Measurements from ENCODE around the gene TATDN3.
"Not testable (repeated sequence)": the region's sequence is repeated elsewhere in the genome, so short reads cannot be mapped to it uniquely, and the experiment has no call there.

TATDN3 gene

GRCh38 chr1:212791676-212792395 is at the start of gene TATDN3, which contains the start of gene NSL1:
TSS of gene TATDN3 (plus strand) at chr1:212791894. CDS start at chr1:212791922, 28 bp downstream.
TSS of gene NSL1 (minus strand) at chr1:212791777. CDS start at chr1:212791763, 14 bp downstream.
- peak; percentile 80 for DNase-seq

GRCh38 chr1:212743901-212744475 is 47.7 kb upstream of the TATDN3 start:
- no peak for DNase-seq

DNA sequence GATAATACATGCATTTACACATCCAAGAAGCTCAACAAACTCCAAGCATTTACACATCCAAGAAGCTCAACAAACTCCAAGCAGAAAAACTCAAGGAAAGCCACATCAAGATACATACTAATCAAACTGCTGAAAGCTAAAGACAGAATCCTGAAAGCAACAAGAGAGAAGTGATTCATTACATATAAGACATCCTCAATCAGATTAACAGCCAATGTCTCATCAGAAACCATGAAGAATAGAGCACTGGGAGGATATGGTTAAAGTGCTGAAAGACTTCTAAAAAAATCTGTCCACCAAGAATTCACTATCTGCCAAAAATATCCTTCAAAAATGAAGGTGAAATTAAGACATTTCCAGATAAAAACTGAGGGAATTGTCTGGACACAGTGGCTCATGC is 46.4 kb upstream of the TATDN3 start:
- DNase-seq: no peak

GRCh38 chr1:212746546-212746945 is 45.1 kb upstream of the TATDN3 start:
- DNase-seq: no peak

DNA sequence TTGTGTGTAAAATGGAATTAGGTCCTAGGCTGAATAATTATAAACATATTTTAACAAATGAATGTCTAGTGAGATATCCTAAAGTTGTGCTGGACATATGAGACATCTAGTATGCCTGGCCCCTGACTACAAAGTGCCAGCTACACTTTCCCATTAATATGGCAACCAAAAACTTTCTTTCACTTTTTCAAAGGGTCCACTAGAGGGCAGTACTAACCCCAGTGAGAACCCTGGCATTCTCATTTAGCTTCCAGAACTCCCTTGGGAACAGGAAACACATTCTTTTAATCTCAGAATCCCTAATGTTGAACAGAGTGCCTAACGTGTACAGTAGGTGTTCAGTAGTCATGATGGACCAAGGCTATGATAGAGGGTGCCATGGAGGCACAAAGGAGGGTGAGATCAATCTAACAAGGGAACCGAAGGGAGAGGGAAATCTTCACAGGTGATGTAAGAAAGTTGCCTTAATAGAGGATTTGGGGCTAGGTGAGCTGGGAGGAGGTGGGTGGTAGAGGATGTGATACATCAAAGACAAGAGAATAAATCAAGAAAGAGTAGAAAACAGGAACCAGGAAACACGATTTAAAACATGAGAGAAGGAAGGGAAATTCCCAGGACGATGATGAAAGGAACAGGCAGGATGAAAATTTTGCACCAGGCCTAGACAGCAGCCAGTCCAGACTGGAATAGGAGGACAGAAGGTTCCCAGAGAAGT is 41.7 kb upstream of the TATDN3 start:
- peak; percentile 70 for DNase-seq

GRCh38 chr1:212752252-212752933 is 39.3 kb upstream of the TATDN3 start:
- DNase-seq: peak; percentile 34

DNA sequence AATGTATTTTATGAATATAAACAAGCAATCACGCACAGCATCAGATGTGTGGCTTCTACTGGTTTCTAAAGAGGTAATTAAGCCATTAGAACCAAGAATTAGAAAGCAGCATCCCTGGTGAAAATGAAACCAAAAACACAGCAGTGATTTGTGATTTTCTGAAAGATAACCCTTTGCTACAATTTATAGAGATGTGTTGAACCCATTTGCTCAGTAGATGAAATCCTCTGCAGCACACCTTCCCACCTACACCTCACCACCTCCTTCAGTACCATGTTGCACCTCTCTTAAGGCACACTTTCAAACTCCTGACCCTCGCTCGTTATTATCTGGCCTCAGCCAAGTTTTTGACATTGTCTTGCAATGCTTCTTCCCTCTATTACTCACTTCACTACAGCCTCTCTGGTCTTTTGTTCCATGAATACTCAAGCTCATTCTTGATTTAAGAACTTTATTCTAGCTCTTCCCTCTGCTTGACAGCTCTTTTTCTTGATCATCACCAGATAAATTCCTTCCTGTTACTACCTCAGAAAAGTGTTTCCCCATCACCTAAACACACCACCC is 38.7 kb upstream of the TATDN3 start:
- no peak for DNase-seq

DNA sequence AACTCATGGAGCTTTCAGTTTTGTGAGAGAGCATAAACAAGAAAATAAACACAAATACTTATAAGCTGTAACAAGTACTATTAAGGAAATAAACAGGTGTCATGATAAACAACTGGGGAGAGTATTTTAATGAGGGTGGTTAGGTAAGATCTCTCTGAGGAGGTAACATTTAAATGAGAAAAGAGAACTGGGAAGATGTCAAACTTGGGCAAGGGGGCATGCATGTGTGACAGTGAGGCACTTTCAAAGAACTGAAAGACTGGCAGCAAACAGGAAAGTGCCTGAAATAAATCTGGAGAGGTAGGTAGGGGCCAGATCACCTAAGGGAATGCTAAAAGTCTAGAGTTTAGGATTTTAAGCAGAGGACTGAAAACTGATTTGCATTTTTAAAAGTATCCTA is 37.9 kb upstream of the TATDN3 start:
- no peak for DNase-seq

DNA sequence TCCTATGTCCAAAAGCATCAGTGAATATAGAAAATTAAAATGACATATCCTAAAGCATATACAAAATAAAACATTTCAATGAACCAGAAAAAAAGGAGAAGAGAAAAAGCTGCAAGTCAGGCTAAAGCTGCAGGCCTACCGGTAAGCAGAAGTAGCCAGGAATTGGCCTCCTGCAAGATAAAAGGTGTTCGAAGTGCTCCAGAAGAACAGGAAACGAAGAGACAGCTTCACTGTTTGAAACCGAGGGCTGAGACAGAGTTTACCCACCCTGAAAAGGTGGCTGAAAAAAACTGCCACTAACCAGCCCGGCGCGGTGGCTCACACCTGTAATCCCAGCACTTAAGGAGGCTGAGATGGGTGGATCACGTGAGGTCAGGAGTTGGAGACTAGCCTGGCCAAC is 37.5 kb upstream of the TATDN3 start:
- DNase-seq: no peak

GRCh38 chr1:212754680-212755079 is 37.0 kb upstream of the TATDN3 start:
- DNase-seq: no peak

DNA sequence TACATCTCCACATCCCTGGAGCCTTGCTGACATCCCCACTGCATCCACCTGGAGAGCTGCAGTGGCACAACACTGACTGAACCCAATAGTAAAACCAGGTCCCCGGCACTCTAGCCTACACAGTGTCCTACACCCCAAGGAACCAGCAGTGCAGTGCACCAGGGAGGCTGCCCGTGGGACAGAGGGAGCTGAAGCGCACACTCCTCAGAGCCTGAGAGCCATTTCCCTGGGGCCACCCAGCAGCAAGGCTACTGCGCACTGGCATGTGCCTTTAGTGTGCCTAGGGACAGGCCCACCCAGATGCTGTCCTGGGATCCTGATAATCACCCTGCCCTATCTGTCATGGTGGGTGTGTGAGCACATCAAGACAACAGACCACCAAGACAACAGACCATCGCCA is 32.0 kb upstream of the TATDN3 start:
- no peak for DNase-seq

- DNase-seq: peak; percentile 33
Measured at GRCh38 chr1:212760126-212760823, 31.4 kb upstream of the TATDN3 start.

DNA sequence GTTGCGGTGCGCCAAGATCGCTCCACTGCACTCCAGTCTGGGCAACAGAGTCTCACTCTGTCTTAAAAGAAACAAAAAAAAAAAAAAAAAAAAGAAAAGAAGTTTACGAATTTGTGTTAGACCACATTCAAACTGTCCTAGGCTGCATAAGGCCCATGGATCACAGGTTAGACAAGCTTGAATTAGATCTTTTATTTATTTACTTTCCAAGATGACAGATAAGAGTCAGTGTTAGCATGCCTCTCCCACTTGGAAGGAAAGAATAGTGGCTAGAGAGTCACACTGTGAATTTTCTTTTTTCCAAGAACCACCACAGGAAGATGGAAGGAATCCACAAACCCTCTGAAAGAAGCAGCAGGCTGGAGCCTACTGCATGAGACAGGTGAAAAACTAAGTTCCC is 29.5 kb upstream of the TATDN3 start:
- no peak for DNase-seq

GRCh38 chr1:212762839-212763238 is 28.9 kb upstream of the TATDN3 start:
- DNase-seq: no peak

DNA sequence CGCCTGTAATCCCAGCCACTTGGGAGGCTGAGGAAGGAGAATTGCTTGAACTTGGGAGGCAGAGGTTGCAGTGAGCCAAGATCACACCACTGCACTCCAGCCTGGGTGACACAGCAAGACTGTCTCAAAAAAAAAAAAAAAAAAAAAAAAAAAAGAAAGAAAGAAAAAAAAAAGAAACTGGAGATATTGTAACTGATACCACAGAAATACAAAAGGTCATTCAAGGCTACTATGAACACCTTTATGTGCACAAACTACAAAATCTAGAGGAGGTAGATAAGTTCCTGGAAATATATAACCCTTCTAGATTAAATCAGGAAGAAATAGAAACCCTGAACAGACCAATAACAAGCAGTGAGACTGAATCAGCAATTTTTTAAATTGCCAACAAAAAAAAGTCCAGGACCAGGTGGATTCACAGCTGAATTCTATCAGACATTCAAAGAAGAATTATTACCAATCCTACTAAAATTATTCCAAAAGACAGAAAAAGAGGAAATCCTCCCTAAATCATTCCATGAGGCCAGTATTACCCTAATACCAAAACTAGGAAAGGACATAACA is 26.9 kb upstream of the TATDN3 start:
- DNase-seq: not testable (repeated sequence)

- not testable (repeated sequence) for DNase-seq
Measured at GRCh38 chr1:212766825-212767224, 24.9 kb upstream of the TATDN3 start.

DNA sequence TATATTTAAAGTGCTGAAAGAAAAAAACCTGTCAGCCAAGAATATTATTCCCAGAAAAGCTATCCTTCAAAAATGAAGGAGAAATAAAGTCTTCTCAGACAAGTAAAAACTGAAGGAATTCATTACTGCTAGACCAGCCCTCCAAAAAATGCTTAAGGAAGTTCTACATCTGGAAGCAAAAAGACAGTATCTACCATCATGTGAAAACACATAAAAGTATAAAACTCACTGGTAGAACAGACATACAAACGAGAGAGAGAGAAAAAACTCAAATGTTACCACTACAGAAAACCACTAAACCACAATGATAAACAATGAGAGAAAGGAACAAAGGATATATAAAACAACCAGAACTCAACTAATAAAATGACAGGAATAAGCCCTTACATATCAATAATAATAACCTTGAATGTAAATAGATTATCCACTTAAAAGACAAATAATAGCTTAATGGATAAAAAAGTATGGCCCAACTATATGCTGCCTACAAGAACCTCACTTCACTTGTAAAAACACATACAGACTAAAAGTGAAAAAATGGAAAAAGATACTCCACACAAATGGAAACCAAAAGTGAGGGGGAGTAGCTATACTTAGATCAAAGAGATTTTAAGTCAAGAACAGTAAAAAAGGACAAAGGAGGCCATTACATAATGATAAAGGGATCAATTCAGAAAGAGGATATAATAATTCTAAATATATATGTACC is 22.1 kb upstream of the TATDN3 start:
- no peak for DNase-seq

DNA sequence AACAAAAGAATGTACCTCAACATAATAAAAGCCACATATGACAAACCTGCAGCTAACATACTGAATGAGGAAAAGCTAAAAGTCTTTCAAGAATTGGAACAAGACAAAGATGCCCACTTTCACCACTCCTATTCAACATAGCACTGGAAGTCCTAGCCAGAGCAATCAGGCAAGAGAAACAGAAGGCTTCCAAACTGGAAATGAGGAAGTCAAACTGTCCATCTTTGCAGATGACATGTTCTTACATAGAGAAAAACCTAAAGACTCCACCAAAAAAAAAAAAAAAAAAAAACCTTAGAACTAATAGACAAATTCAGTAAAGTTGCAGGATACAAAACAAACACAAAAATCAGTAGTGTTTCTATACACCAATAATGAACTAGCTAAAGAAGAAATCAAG is 20.4 kb upstream of the TATDN3 start:
- no peak for DNase-seq

DNA sequence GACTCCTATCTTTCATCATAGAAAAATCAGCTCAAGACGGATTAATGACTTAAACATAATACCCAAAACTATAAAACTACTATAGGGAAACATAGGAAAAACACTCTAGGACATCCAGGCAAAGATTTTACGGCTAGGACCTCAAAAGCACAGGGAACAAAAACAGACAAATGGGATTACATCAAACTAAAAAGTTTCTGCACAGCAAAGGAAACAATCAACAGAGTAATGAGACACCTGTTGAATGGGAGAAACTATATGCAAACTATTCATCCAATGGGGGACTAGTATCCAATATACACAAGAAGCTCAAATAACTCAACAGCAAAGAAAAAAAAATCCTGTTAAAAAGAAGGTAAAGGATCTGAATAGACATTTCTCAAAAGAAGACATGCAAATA is 18.7 kb upstream of the TATDN3 start:
- no peak for DNase-seq

- peak; percentile 25 for DNase-seq
Measured at GRCh38 chr1:212774584-212774983, 17.1 kb upstream of the TATDN3 start.

DNA sequence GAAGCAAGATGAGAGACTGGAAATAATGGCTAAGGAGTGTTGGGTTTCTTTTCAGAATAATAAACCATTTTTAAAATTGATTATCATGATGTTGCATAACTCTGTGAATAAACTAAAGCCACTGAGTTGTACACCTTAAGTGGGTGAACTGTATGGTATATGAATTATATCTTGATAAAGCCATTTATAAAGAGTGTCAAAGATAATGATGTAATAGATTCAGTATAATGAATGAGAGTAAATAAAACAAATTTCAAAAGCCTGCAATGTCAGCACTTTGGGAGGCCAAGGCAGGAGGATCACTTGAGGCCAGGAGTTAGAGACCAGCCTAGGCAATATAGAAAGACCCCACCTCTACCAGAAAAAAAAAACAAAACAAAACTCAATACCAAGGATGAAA is 16.5 kb upstream of the TATDN3 start:
- DNase-seq: no peak
